H1 (cell line): ENCODE results near the gene KLC4. TPM values are rescaled to one million over a fixed set of nuclear protein-coding genes. Genes with fewer than 3 reads are reported as not detected.

Experiments used
- CTCF ChIA-PET: fragments of 300-600 bp; sonication (Branson Sonifier 250); formaldehyde crosslinking; loops from one replicate; lab custom pipeline; 2021; ENCODE audit not compliant: partially characterized antibody; lab: Charles Lee
- POLR2A ChIA-PET: fragments of 300-600 bp; sonication (Branson Sonifier 250); formaldehyde crosslinking; loops from one replicate; lab custom pipeline; 2021; ENCODE audit warnings: inconsistent platforms; ENCODE audit not compliant: partially characterized antibody; lab: Charles Lee
- DNase-seq, 2 experiments: peaks; one replicate each; pipeline versions ENCODE4 v3.0.0 to v3.0.0-alpha.2; 2010 to 2022; ENCODE audit warnings: low spot score in 2 of 2, low read depth in 1 of 2, mixed read lengths in 1 of 2
- FAIRE-seq: peaks from 2 replicates; lab custom pipeline; 2011; peaks lifted over from hg19 to GRCh38; lab: Jason Lieb, UNC
- H2AFZ ChIP-seq: 2 replicates; pipeline ENCODE4 v1.8.1; 2012; ENCODE audit warnings: low read length, inconsistent platforms
- H2AK5ac ChIP-seq: 2 replicates; pipeline ENCODE4 v1.6.1; 2013; ENCODE audit warnings: low read depth, low read length
- H2BK120ac ChIP-seq: replicated peaks from 2 replicates; pipeline ENCODE3; 2013; ENCODE audit warnings: low read depth, low read length, inconsistent platforms
- H2BK12ac ChIP-seq: 2 replicates; pipeline ENCODE4 v1.6.1; 2013; ENCODE audit warnings: low read depth, low read length
- H2BK15ac ChIP-seq: 2 replicates; pipeline ENCODE4 v1.6.1; 2013; ENCODE audit warnings: low read length
- H2BK20ac ChIP-seq: 2 replicates; pipeline ENCODE4 v1.6.1; 2013; ENCODE audit warnings: low read length
- H2BK5ac ChIP-seq: 2 replicates; pipeline ENCODE4 v1.6.1; 2013; ENCODE audit warnings: low read depth, low read length
- H3K14ac ChIP-seq: 2 replicates; pipeline ENCODE4 v1.6.1; 2013; ENCODE audit warnings: inconsistent platforms; ENCODE audit not compliant: insufficient read length
- H3K18ac ChIP-seq: 2 replicates; pipeline ENCODE4 v1.6.1; 2013; ENCODE audit warnings: low read length; ENCODE audit errors: extremely low read depth
- H3K23ac ChIP-seq: 2 replicates; pipeline ENCODE4 v1.6.1; 2013; ENCODE audit warnings: inconsistent platforms; ENCODE audit not compliant: insufficient read length
- H3K23me2 ChIP-seq: 2 replicates; pipeline ENCODE4 v1.6.1; 2013; ENCODE audit warnings: low read depth, low read length
- H3K27ac ChIP-seq: 2 replicates; pipeline ENCODE4 v1.6.1; 2011; ENCODE audit warnings: low read depth, low read length, inconsistent platforms
- H3K27me3 ChIP-seq, 4 experiments: replicated peaks in 1 of 4; 1 replicate in 1 of 4; 2 replicates in 3 of 4; pipeline versions ENCODE4 v1.6.1 to v1.8.1; 2011 to 2013; ENCODE audit warnings: low read length in 3 of 4, mild to moderate bottlenecking in 3 of 4, inconsistent platforms in 2 of 4, mixed read lengths in 2 of 4, moderate library complexity in 1 of 4; ENCODE audit not compliant: control insufficient read depth in 3 of 4, insufficient read depth in 3 of 4; ENCODE audit errors: extremely low read depth in 1 of 4
- H3K36me3 ChIP-seq, 4 experiments: 2 replicates each; pipeline versions ENCODE4 v1.6.1 to v1.8.1; 2011 to 2013; ENCODE audit warnings: mild to moderate bottlenecking in 4 of 4, low read length in 3 of 4, moderate library complexity in 2 of 4, control low read depth in 1 of 4, inconsistent platforms in 1 of 4; ENCODE audit not compliant: insufficient read depth in 4 of 4, control insufficient read depth in 2 of 4
- H3K4ac ChIP-seq: replicated peaks from 2 replicates; pipeline ENCODE3; 2013; ENCODE audit warnings: low read length, low read depth, mixed read lengths, inconsistent platforms; ENCODE audit not compliant: insufficient read length
- H3K4me1 ChIP-seq, 4 experiments: replicated peaks in 1 of 4; 1 replicate in 1 of 4; 2 replicates in 3 of 4; pipeline versions ENCODE4 v1.6.1 to v1.8.1; 2011 to 2013; ENCODE audit warnings: low read length in 3 of 4, inconsistent platforms in 2 of 4, mixed read lengths in 1 of 4; ENCODE audit not compliant: insufficient read depth in 4 of 4, control insufficient read depth in 3 of 4
- H3K4me2 ChIP-seq, 2 experiments: 2 replicates each; pipeline versions ENCODE4 v1.6.1 to v1.8.1; 2011 to 2013; ENCODE audit warnings: low read depth in 2 of 2, low read length in 2 of 2, control low read depth in 1 of 2, inconsistent platforms in 1 of 2, mild to moderate bottlenecking in 1 of 2; ENCODE audit not compliant: insufficient read depth in 1 of 2
- H3K4me3 ChIP-seq, 4 experiments: fragments of 200-600, 300-600 bp in 1 of 4; sonication (generic), shearing (Covaris generic), sonication (Bioruptor Twin) in 1 of 4; 2 replicates each; pipeline versions ENCODE4 v1.5.1 to v1.8.1; 2011 to 2016; ENCODE audit warnings: low read length in 4 of 4, low read depth in 3 of 4, control low read depth in 2 of 4, inconsistent platforms in 2 of 4, mild to moderate bottlenecking in 2 of 4, mixed read lengths in 1 of 4, moderate library complexity in 1 of 4; ENCODE audit not compliant: insufficient read depth in 2 of 4; ENCODE audit errors: extremely low read depth in 1 of 4
- H3K56ac ChIP-seq: replicated peaks from 2 replicates; pipeline ENCODE3; 2013; ENCODE audit warnings: low read depth, mild to moderate bottlenecking, mixed read lengths, low read length, inconsistent platforms; ENCODE audit not compliant: insufficient read length
- H3K79me1 ChIP-seq: 2 replicates; pipeline ENCODE4 v1.6.1; 2013; ENCODE audit warnings: low read depth, low read length, control low read depth
- H3K79me2 ChIP-seq, 2 experiments: 2 replicates each; pipeline versions ENCODE4 v1.6.1 to v1.8.1; 2012 to 2013; ENCODE audit warnings: low read length in 2 of 2, mild to moderate bottlenecking in 2 of 2, inconsistent platforms in 1 of 2; ENCODE audit not compliant: insufficient read depth in 2 of 2, control insufficient read depth in 1 of 2
- H3K9ac ChIP-seq, 4 experiments: replicated peaks in 1 of 4; 1 replicate in 1 of 4; 2 replicates in 3 of 4; pipeline versions ENCODE4 v1.6.1 to v1.8.1; 2011 to 2013; ENCODE audit warnings: low read depth in 3 of 4, low read length in 3 of 4, control low read depth in 2 of 4, mild to moderate bottlenecking in 2 of 4, moderate library complexity in 2 of 4, inconsistent platforms in 1 of 4; ENCODE audit errors: extremely low read depth in 1 of 4
- H3K9me3 ChIP-seq, 2 experiments: 2 replicates each; pipeline versions ENCODE4 v1.6.1 to v1.8.1; 2012 to 2013; ENCODE audit warnings: mild to moderate bottlenecking in 2 of 2, moderate library complexity in 2 of 2, control low read depth in 1 of 2, inconsistent platforms in 1 of 2, low read depth in 1 of 2, low read length in 1 of 2, mixed read lengths in 1 of 2; ENCODE audit not compliant: insufficient read depth in 2 of 2
- H4K20me1 ChIP-seq, 2 experiments: replicated peaks in 1 of 2; 2 replicates each; pipeline versions ENCODE3 to v1.8.1; 2011 to 2013; ENCODE audit warnings: inconsistent platforms in 2 of 2, low read length in 2 of 2, mild to moderate bottlenecking in 1 of 2; ENCODE audit not compliant: insufficient read depth in 2 of 2, control insufficient read depth in 1 of 2
- H4K5ac ChIP-seq: 2 replicates; pipeline ENCODE4 v1.6.1; 2013; ENCODE audit warnings: low read length, low read depth, mixed read lengths, inconsistent platforms; ENCODE audit not compliant: insufficient read length
- H4K8ac ChIP-seq: 2 replicates; pipeline ENCODE4 v1.8.0; 2013; ENCODE audit warnings: mild to moderate bottlenecking, moderate library complexity, low read length, inconsistent platforms; ENCODE audit not compliant: insufficient read depth; ENCODE audit errors: extremely low read depth
- H4K91ac ChIP-seq: replicated peaks from 2 replicates; pipeline ENCODE3; 2013; ENCODE audit warnings: low read length, mixed read lengths, inconsistent platforms; ENCODE audit not compliant: insufficient read length
- SP2 ChIP-seq: IDR thresholded peaks from 2 replicates; pipeline ENCODE4 v1.6.1; 2012; ENCODE audit warnings: mild to moderate bottlenecking, low read length, inconsistent platforms
- TEAD4 ChIP-seq: IDR thresholded peaks from 2 replicates; pipeline ENCODE4 v1.6.1; 2012; ENCODE audit warnings: low read depth, low read length, inconsistent platforms, mixed read lengths
- WGBS, 2 experiments: shearing (Covaris generic) in 1 of 2; methylation state at CpG; one replicate each; pipeline versions ENCODE4 v1.1.6 to v1.1.7; 2013 to 2015; ENCODE audit warnings: low lambda C conversion rate in 2 of 2, mixed read lengths in 2 of 2, inconsistent platforms in 1 of 2, low coverage in 1 of 2, missing lambda C conversion rate in 1 of 2; ENCODE audit not compliant: insufficient replicate concordance in 2 of 2, insufficient coverage in 1 of 2, insufficient read length in 1 of 2; ENCODE audit errors: extremely low coverage in 1 of 2, missing lambda C conversion rate in 1 of 2; 5-methylcytosine and 5-hydroxymethylcytosine counted together
- polyA plus RNA-seq, 7 experiments: library from polyadenylated mRNA; depleted of rRNA in 3 of 7; stranded (reverse) in 5 of 7; unstranded in 2 of 7; fragments of >200 nt in 5 of 7; fragments of 200-250 nt in 2 of 7; gene quantifications; 1 replicate in 5 of 7; 2 replicates in 1 of 7; 4 replicates in 1 of 7; pipeline versions ENCODE4 v1.2.1 to v1.2.3, GENCODE V29; 2011 to 2013; ENCODE audit warnings: missing spikeins in 2 of 7, mixed read lengths in 2 of 7
- total RNA-seq: library from RNA; stranded (reverse); fragmentation: NEBNext Ultra II Directional; extraction: Animal tissue kit (Norgen Biotek cat#: 25700); gene quantifications from 2 replicates; pipeline ENCODE4 v1.2.1, GENCODE V29; 2021

KLC4 gene
- total and polyA plus RNA-seq, 2 of the 8 experiments (the other 6 are each of a cell fraction or from before 2014, with no cell fraction given): 15.7 to 28.5 TPM

DNA sequence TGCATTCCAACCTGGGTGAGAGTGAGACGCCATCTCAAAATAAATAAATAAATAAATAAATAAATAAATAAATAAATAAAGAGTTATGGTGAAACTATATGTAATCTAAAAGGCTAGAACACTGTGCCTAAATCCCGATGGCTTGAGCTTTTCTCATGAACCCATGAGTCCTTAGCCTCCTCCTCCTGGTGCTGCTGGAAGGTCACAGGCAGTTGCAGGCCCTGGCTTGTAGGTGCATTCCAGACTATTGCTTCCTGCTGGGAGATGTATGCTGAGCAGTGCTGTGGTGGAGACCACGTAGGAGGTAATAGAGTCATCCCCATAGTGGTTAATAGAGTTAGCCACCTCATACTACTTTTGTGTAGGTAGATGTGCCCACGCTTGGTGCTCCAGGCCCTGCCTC lies 29.2 kb downstream of the KLC4 start:
- peaks cover 22% of the 10 kb centered on the region for H3K79me1 ChIP-seq
- 0 out of 2 replicates have a peak overlapping the region, but pooled peaks have one; percentile 3 for H2BK15ac ChIP-seq
- FAIRE-seq (no peak), DNase-seq (no peak)
- H3K9me3 ChIP-seq: no peaks in the 10 kb centered on the region
- peak overlapping the region; percentile 22 for H4K91ac ChIP-seq
- CTCF ChIA-PET: interaction anchor here (1.1 to 4.4 kb wide), 5 partner anchors 11 to 55 kb away, joined by 3 to 19 read pairs (median 14); partner anchors contain the start of gene PTK7
- POLR2A ChIA-PET: interaction anchor here (0.6 to 2.5 kb wide), 4 partner anchors 12 to 48 kb away, joined by 3 to 20 read pairs (median 5); partner anchors contain the start of genes KLC4, MRPL2 and PTK7
- H4K5ac ChIP-seq: no peak overlapping the region
- WGBS, 2 experiments: 80% methylated on average over 4 of the region's 4 CpGs; no CpG with 5 or more reads in 1 of the 2 experiments
- peak overlapping the region; percentile 2; the same call in 1 of the 2 replicates for H2BK20ac ChIP-seq
- H3K9ac ChIP-seq: no peak overlapping the region
- H2BK120ac ChIP-seq: no peak overlapping the region
- peak overlapping the region; percentile 7; the same call in 1 of the 2 replicates for H2BK12ac ChIP-seq
- no peak overlapping the region for H3K4me3 ChIP-seq
- H3K27ac ChIP-seq: no peak overlapping the region
- TF ChIP-seq SP2: no peak
- TF ChIP-seq TEAD4: peak; percentile 47; the same call in 1 of the 2 replicates
- H3K36me3 ChIP-seq: no peaks in the 10 kb centered on the region
- peak overlapping the region; percentile 68 to 91; a peak in 3 of 4 replicates for H3K4me2 ChIP-seq
- peak overlapping the region; percentile 68; the same call in 1 of the 2 replicates for H2AK5ac ChIP-seq
- H3K56ac ChIP-seq: no peak overlapping the region
- H3K18ac ChIP-seq: peak overlapping the region; percentile 2; the same call in 1 of the 2 replicates
- no peak overlapping the region for H3K23ac ChIP-seq
- no peak overlapping the region for H2AFZ ChIP-seq
- H3K27me3 ChIP-seq: no peaks in the 10 kb centered on the region
- H3K79me2 ChIP-seq: peaks cover 15 to 82% of the 10 kb centered on the region in 2 experiments
- H2BK5ac ChIP-seq: peak overlapping the region; percentile 1; the same call in 1 of the 2 replicates
- peaks cover 18 to 28% (median 23%) of the 10 kb centered on the region in 4 experiments for H3K4me1 ChIP-seq
- no peak overlapping the region for H3K14ac ChIP-seq
- H4K20me1 ChIP-seq: peaks cover 0 to 3% of the 10 kb centered on the region in 2 experiments
- no peak overlapping the region for H3K4ac ChIP-seq
- peaks cover 2% of the 10 kb centered on the region; the same call in 1 of the 2 replicates for H3K23me2 ChIP-seq
- no peak overlapping the region for H4K8ac ChIP-seq
